Measurements from ENCODE around the gene ANKRD33. TPM values are rescaled to one million over a fixed set of nuclear protein-coding genes. Genes with fewer than 3 reads are reported as not detected.
A peak's percentile ranks its signal among the peaks of the same experiment; 100 is the strongest.

The ANKRD33 gene
- total RNA-seq, 1 donor from 2014 or later = not detected

GRCh38 chr12:51869931-51870330, 18.0 kb upstream of the ANKRD33 start:
- Histone ChIP-seq H3K27me3 (ENCODE audit: insufficient read depth, low read length) (peaks cover 4% of the 10 kb centered on the region), H3K9ac (ENCODE audit: low read length) (no peak overlapping the region), H3K4me1 (ENCODE audit: insufficient read depth, low read length) (peaks cover 16% of the 10 kb centered on the region), H4K20me1 (ENCODE audit: insufficient read depth, low read length) (no peaks in the 10 kb centered on the region), H3K4me2 (ENCODE audit: low read length) (peak overlapping the region; percentile 96), H3K9me3 (ENCODE audit: insufficient read depth, low read depth, low read length) (no peaks in the 10 kb centered on the region), H3K79me2 (ENCODE audit: insufficient read depth, low read length) (no peaks in the 10 kb centered on the region), H3K27ac (ENCODE audit: low read depth, low read length) (no peak overlapping the region), H2AFZ (ENCODE audit: low read depth, low read length) (no peak overlapping the region), H3K4me3 (ENCODE audit: insufficient read depth, low read depth, low read length) (no peak overlapping the region), H3K36me3 (ENCODE audit: insufficient read depth, low read length) (no peaks in the 10 kb centered on the region)
- no peak for TF ChIP-seq CTCF (IDR thresholded peaks at IDR 0.05; ENCODE audit: insufficient read depth, low read depth, low read length)
- TF ChIP-seq EZH2 (IDR thresholded peaks at IDR 0.05; ENCODE audit: insufficient read depth, low read length) = no peak
- no peaks in the 10 kb centered on the region for H3K36me3 Mint-ChIP-seq (ENCODE audit: low read depth, unreplicated experiment)
- H3K27me3 Mint-ChIP-seq (ENCODE audit: low read depth, unreplicated experiment) = peaks cover 52% of the 10 kb centered on the region
- no peaks in the 10 kb centered on the region for H3K9me3 Mint-ChIP-seq (ENCODE audit: unreplicated experiment)
- DNase-seq (ENCODE audit: low read depth) (no peak), FAIRE-seq (no peak)
- peak overlapping the region; percentile 8 for H3K4me3 Mint-ChIP-seq (ENCODE audit: unreplicated experiment)
- peaks cover 13% of the 10 kb centered on the region for H3K4me1 Mint-ChIP-seq (ENCODE audit: low read depth, unreplicated experiment)
- no peak overlapping the region for H3K27ac Mint-ChIP-seq (ENCODE audit: unreplicated experiment)

GRCh38 chr12:51870504-51870903, 17.4 kb upstream of the ANKRD33 start:
- DNase-seq (ENCODE audit: low read depth) (no peak), FAIRE-seq (no peak)
- Histone ChIP-seq H2AFZ (ENCODE audit: low read depth, low read length) (no peak overlapping the region), H3K9ac (ENCODE audit: low read length) (no peak overlapping the region), H3K36me3 (ENCODE audit: insufficient read depth, low read length) (no peaks in the 10 kb centered on the region), H3K79me2 (ENCODE audit: insufficient read depth, low read length) (no peaks in the 10 kb centered on the region), H3K4me3 (ENCODE audit: insufficient read depth, low read depth, low read length) (no peak overlapping the region), H3K4me2 (ENCODE audit: low read length) (no peak overlapping the region), H3K27me3 (ENCODE audit: insufficient read depth, low read length) (peaks cover 4% of the 10 kb centered on the region), H3K4me1 (ENCODE audit: insufficient read depth, low read length) (peaks cover 15% of the 10 kb centered on the region), H4K20me1 (ENCODE audit: insufficient read depth, low read length) (no peaks in the 10 kb centered on the region), H3K27ac (ENCODE audit: low read depth, low read length) (no peak overlapping the region), H3K9me3 (ENCODE audit: insufficient read depth, low read depth, low read length) (no peaks in the 10 kb centered on the region)
- Mint-ChIP-seq H3K36me3 (ENCODE audit: low read depth, unreplicated experiment) (no peaks in the 10 kb centered on the region), H3K27ac (ENCODE audit: unreplicated experiment) (no peak overlapping the region), H3K4me1 (ENCODE audit: low read depth, unreplicated experiment) (peaks cover 10% of the 10 kb centered on the region), H3K4me3 (ENCODE audit: unreplicated experiment) (peak overlapping the region; percentile 8), H3K27me3 (ENCODE audit: low read depth, unreplicated experiment) (peaks cover 56% of the 10 kb centered on the region), H3K9me3 (ENCODE audit: unreplicated experiment) (no peaks in the 10 kb centered on the region)
- no peak for TF ChIP-seq CTCF (IDR thresholded peaks at IDR 0.05; ENCODE audit: insufficient read depth, low read depth, low read length)
- TF ChIP-seq EZH2 (IDR thresholded peaks at IDR 0.05; ENCODE audit: insufficient read depth, low read length) = no peak

- Histone ChIP-seq H3K27ac (ENCODE audit: low read depth, low read length) (no peak overlapping the region), H3K9ac (ENCODE audit: low read length) (no peak overlapping the region), H3K4me1 (ENCODE audit: insufficient read depth, low read length) (peaks cover 15% of the 10 kb centered on the region), H3K79me2 (ENCODE audit: insufficient read depth, low read length) (no peaks in the 10 kb centered on the region), H3K36me3 (ENCODE audit: insufficient read depth, low read length) (no peaks in the 10 kb centered on the region), H3K27me3 (ENCODE audit: insufficient read depth, low read length) (peaks cover 4% of the 10 kb centered on the region), H2AFZ (ENCODE audit: low read depth, low read length) (no peak overlapping the region), H3K4me2 (ENCODE audit: low read length) (no peak overlapping the region), H3K4me3 (ENCODE audit: insufficient read depth, low read depth, low read length) (no peak overlapping the region), H4K20me1 (ENCODE audit: insufficient read depth, low read length) (no peaks in the 10 kb centered on the region), H3K9me3 (ENCODE audit: insufficient read depth, low read depth, low read length) (no peaks in the 10 kb centered on the region)
- no peak for TF ChIP-seq EZH2 (IDR thresholded peaks at IDR 0.05; ENCODE audit: insufficient read depth, low read length)
- no peak for TF ChIP-seq CTCF (IDR thresholded peaks at IDR 0.05; ENCODE audit: insufficient read depth, low read depth, low read length)
- peaks cover 57% of the 10 kb centered on the region for H3K27me3 Mint-ChIP-seq (ENCODE audit: low read depth, unreplicated experiment)
- H3K4me3 Mint-ChIP-seq (ENCODE audit: unreplicated experiment) = no peak overlapping the region
- H3K36me3 Mint-ChIP-seq (ENCODE audit: low read depth, unreplicated experiment) = no peaks in the 10 kb centered on the region
- peaks cover 10% of the 10 kb centered on the region for H3K4me1 Mint-ChIP-seq (ENCODE audit: low read depth, unreplicated experiment)
- H3K9me3 Mint-ChIP-seq (ENCODE audit: unreplicated experiment) = no peaks in the 10 kb centered on the region
- DNase-seq (ENCODE audit: low read depth) (no peak), FAIRE-seq (no peak)
- no peak overlapping the region for H3K27ac Mint-ChIP-seq (ENCODE audit: unreplicated experiment)
Measured at GRCh38 chr12:51871126-51871525, 16.8 kb upstream of the ANKRD33 start.

Measured in astrocyte (in vitro differentiated cells and primary cell).